GM12891 (cell line): ENCODE measurements around the gene CDKN1C.

Experiments
- DNase-seq: peaks from one replicate; pipeline ENCODE4 v3.0.0; 2011; ENCODE audit warnings: low spot score; ENCODE audit not compliant: insufficient read length
- FAIRE-seq: peaks from 2 replicates; lab custom pipeline; 2011; peaks lifted over from hg19 to GRCh38; lab: Jason Lieb, UNC
- PAX5 ChIP-seq: IDR thresholded peaks from 2 replicates; pipeline ENCODE4 v1.6.1; 2011; ENCODE audit warnings: low read length, moderate library complexity, mild to moderate bottlenecking; ENCODE audit not compliant: insufficient read depth, severe bottlenecking
- POLR2A ChIP-seq: IDR thresholded peaks from 2 replicates; pipeline ENCODE4 v1.6.1; 2011; ENCODE audit warnings: low read depth, low read length, control low read depth
- POLR2AphosphoS5 ChIP-seq: IDR thresholded peaks from 2 replicates; pipeline ENCODE4 v1.6.1; 2011; ENCODE audit warnings: low read depth, low read length, control low read depth
- POU2F2 ChIP-seq: IDR thresholded peaks from 2 replicates; pipeline ENCODE4 v1.6.1; 2011; ENCODE audit warnings: low read depth, mild to moderate bottlenecking, control low read depth, low read length, moderate library complexity
- SPI1 ChIP-seq: IDR thresholded peaks from 2 replicates; pipeline ENCODE4 v1.6.1; 2011; ENCODE audit warnings: low read depth, low read length, control low read depth
- TAF1 ChIP-seq: IDR thresholded peaks from 2 replicates; pipeline ENCODE4 v1.6.1; 2011; ENCODE audit warnings: low read depth, low read length, control low read depth

CDKN1C gene

DNA sequence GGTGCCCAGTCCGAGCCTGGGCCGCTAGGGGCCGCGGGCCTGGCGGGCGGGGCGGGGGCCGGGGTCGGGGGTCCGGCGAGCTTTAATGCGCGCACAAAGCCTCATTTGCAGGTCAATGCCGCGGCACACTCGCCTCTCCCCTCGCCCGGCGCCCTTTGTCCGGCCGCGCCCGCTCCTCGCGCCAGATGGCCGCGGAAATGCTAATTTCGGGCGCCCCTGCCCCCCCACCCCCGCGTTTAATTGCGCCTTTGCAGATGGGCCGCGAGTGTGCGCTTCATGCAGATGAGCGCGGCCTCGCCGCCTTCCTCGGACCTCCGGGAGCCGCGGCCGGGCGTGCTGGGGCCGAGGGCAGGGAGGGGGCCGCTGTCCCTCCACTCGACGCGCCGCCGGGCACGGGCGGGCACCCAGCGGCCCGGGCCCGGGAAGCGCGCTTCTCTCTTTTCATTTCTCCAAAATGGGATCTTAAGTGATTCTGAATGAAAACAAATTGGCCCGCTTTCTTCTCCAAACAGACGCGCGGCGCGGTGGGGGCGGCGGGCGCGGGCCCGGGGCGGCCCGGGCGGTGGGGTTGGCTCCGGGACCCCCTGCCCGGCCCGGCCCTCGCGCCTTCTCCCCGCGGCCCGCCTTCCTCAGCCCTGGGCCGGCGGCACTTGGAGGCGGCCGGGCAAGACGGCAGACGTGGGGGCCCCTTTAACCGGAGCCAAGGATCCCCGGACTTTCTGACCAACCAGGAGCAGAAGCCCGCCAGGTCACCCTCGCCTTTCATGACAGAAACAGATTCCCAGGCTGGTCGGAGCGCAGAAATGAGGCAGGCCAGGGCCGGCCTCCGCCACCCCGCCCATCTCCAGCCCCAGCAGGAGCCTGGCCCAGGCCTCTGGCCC, 22.9 kb downstream of the CDKN1C start:
- FAIRE-seq = no peak

GRCh38 chr11:2860636-2861035, 24.9 kb downstream of the CDKN1C start:
- TF ChIP-seq PAX5 (no peak), TAF1 (no peak), SPI1 (no peak), POU2F2 (no peak), POLR2AphosphoS5 (no peak), POLR2A (no peak)
- no peak for FAIRE-seq
- DNase-seq = no peak

More for the DNA sequence above, 22.9 kb downstream of the CDKN1C start:
- TF ChIP-seq PAX5 (no peak), POLR2A (no peak), POLR2AphosphoS5 (no peak), TAF1 (no peak)
- DNase-seq = no peak

- DNase-seq = no peak
- no peak for FAIRE-seq
- TF ChIP-seq POLR2AphosphoS5 = no peak
- no peak for TF ChIP-seq POU2F2
- no peak for TF ChIP-seq TAF1
- no peak for TF ChIP-seq SPI1
- TF ChIP-seq POLR2A = no peak
- TF ChIP-seq PAX5 = no peak
These were observed 25.9 kb downstream of the CDKN1C start for GRCh38 chr11:2859699-2860037.

DNA sequence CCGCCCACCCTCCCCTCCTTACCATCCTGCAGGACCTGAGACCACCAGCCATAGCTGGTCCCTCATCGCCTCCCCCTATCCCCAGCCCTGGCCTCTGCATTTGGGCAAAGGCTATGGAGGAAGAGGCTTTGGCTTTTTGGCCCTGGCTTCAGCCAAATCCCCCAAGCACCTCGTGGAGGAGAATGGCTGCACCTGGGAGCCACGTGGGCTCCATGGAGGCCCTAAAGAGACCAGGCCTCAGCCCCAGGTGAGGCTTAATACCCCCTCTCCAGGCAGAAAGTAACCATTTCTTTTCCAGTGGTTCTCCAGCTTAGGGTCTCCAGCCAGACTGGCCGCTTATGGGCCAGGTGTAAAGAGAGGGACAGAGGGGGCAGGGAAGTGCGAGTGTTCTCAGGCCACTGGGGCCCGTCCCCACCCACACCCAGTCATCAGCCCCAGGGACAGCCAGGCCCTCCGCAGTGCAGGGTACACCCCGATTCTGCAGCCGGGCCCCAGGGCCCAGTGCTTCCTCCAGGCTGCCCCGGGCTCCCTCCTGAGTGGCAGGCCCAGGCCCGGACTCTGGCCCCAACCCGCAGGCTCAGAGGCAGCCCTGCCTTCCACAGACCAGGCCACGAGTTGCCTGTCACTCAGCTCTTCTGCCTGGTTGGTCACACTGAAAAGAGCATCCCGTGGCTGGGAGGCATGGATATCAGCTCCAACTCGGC, 26.4 kb downstream of the CDKN1C start:
- no peak for DNase-seq
- TF ChIP-seq POU2F2 (no peak), TAF1 (no peak), SPI1 (no peak), POLR2A (no peak), PAX5 (no peak), POLR2AphosphoS5 (no peak)
- no peak for FAIRE-seq

GRCh38 chr11:2857918-2858317, 27.7 kb downstream of the CDKN1C start:
- TF ChIP-seq SPI1 (no peak), POU2F2 (no peak), POLR2A (no peak), TAF1 (no peak), POLR2AphosphoS5 (no peak), PAX5 (no peak)
- no peak for DNase-seq
- no peak for FAIRE-seq

DNA sequence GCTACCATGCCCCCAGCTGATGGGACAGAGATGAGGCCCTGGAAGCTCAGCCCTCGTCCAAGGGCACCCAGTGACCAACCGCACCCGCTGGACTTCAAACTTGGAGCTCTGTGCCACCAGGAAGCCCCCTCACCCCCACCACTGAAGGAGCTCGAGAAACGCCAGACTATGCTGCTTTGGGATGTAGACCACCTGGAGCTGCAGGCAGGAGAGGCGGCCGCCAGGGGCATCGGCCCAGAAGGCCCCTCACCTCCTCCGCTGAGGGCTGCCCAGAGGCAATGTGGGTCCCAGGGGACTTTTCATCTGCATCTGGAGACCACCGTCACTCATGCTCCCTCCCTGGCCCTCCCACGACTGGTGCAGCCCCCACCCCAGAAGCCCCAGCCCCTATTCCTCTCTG, 28.3 kb downstream of the CDKN1C start:
- FAIRE-seq = no peak
- TF ChIP-seq POLR2A = no peak
- TF ChIP-seq POLR2AphosphoS5 = no peak
- TF ChIP-seq SPI1 = no peak
- no peak for TF ChIP-seq POU2F2
- TF ChIP-seq TAF1 = no peak
- TF ChIP-seq PAX5 = no peak
- no peak for DNase-seq

DNA sequence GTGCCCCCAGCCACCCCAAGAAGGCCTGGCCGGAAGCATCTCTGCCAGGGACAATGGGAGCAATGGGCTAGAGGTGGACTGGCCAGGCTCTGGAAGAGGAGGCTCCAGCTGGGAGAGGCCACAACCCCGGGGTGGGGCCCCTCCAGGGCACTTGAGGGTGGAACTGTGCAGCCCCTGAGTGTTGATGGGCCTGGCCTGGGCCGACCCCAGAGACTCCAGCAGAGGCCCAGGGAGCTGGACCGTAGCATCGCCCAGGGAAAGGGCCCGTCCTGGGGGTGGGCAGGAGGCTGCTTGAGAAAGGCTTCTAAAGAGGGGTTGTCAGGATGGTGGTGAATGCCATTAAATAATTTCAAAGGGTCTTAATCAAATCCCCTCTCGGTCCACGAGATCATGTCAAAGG, 30.4 kb downstream of the CDKN1C start:
- no peak for FAIRE-seq
- TF ChIP-seq SPI1 (no peak), PAX5 (no peak), POU2F2 (no peak), POLR2A (no peak), TAF1 (no peak), POLR2AphosphoS5 (no peak)
- DNase-seq = no peak

DNA sequence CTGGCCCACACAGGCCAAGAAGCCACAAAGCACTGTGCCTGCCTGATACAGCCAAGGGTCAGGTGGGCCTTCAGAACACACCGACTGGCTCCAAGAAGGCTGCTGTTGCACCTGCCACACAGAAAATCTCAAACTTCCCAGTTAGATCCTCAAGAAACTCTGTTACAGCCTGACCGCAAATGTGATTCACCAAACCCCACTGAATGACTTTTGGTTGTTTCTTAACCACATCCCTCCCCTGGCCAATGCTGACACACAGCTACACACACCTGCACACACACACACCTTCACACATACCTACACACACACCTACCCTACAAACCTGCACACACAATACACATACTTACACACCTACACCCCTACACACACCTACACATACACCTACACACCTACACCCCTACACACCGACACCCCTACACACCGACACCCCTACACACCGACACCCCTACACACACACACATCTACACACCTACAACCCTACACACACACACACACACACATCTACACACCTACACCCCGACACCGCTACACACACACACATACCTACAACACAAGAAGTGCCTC, 31.5 kb downstream of the CDKN1C start:
- FAIRE-seq (no peak), DNase-seq (no peak)
- no peak for TF ChIP-seq PAX5
- no peak for TF ChIP-seq TAF1
- no peak for TF ChIP-seq POLR2A
- TF ChIP-seq POLR2AphosphoS5 = no peak
- TF ChIP-seq SPI1 = no peak
- no peak for TF ChIP-seq POU2F2

DNA sequence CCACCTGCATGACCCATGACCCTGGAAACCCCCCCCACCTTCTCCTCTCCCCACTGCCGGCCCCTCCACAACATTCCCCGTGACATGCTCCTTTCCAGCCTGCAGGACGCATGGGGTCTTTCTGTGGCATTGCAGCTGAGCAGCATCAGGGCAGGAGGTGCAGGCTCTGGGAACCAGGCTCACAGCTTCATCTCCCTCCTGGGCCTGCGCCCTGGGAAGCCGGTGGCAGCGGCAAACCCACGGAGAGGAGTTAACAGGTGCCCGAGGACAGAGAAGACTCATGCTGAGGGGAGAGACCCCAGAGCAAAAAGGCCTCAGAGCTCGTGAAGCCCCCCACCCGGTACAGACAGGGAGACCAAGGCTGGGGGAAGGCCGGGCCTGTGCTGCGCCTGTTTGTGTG, 32.2 kb downstream of the CDKN1C start:
- TF ChIP-seq PAX5 (no peak), POLR2A (no peak), POU2F2 (no peak), POLR2AphosphoS5 (no peak), SPI1 (no peak), TAF1 (no peak)
- FAIRE-seq (no peak), DNase-seq (no peak)
